ENCODE measurements around the gene DVL1. TPM values are rescaled to one million over a fixed set of nuclear protein-coding genes. Genes with fewer than 3 reads are reported as not detected.

The DVL1 gene
- total and polyA plus RNA-seq, 2 of the 13 experiments (the other 11 are each of a cell fraction or from before 2014, with no cell fraction given) = 30.8 to 60.4 TPM

DNA sequence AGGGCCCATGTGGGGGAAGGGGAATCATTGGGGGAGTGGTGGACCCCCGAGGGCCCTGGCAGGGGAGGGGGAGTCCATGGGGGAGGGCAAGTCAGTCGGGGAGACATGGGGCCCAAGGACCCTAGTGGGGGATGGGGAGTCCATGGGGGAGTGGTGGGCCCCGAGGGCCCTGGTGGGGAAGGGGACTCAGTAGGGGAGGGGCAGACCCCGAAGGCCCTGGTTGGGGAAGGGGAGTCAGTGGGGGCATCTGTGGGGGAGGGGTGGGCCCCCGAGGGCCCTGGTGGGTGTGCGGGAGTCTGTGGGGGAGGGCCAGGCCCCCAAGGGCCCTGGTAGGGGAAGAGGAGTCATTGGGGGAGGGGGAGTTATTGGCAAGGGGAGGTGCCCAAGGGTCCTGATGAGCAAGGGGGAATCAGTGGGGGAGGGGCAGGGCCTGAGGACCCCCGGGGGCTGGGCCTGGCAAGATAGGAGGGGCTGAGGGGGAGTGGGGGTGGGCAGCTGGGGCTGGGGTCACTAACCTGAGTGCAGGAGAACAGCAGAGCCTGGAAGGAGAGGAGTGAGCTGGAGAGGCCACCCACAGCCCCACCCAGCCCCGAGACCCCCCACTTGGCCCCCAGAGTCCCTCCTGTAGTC lies 7.1 kb upstream of the DVL1 start:
- TF ChIP-seq, protein P1, sequence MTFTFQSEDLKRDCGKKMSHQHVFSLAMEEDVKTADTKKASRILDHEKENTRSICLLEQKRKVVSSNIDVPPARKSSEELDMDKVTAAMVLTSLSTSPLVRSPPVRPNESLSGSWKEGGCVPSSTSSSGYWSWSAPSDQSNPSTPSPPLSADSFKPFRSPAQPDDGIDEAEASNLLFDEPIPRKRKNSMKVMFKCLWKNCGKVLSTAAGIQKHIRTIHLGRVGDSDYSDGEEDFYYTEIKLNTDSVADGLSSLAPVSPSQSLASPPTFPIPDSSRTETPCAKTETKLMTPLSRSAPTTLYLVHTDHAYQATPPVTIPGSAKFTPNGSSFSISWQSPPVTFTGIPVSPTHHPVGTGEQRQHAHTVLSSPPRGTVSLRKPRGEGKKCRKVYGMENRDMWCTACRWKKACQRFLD (CRISPR knock-in tag; IDR thresholded peaks at IDR 0.05; ENCODE audit: borderline replicate concordance) = no peak
- no peak for TF ChIP-seq ZNF329 (CRISPR knock-in tag; IDR thresholded peaks at IDR 0.05; ENCODE audit: low read depth)
- no peak for TF ChIP-seq KLF9 (CRISPR knock-in tag; IDR thresholded peaks at IDR 0.05; ENCODE audit: low read depth)
- no peak for TF ChIP-seq TMF1 (CRISPR knock-in tag; IDR thresholded peaks at IDR 0.05; ENCODE audit: low read depth)
- no peak for TF ChIP-seq MZF1 (CRISPR knock-in tag; IDR thresholded peaks at IDR 0.05; ENCODE audit: borderline replicate concordance)
- TF ChIP-seq CBX5 (CRISPR knock-in tag; IDR thresholded peaks at IDR 0.05; ENCODE audit: borderline replicate concordance) = no peak
- TF ChIP-seq JUND (CRISPR knock-in tag; IDR thresholded peaks at IDR 0.05) = no peak
- TF ChIP-seq NFYB (CRISPR knock-in tag; IDR thresholded peaks at IDR 0.05) = no peak
- TF ChIP-seq ZNF333 (CRISPR knock-in tag; IDR thresholded peaks at IDR 0.05; ENCODE audit: borderline replicate concordance) = no peak
- TF ChIP-seq ZFP41 (CRISPR knock-in tag; IDR thresholded peaks at IDR 0.05; ENCODE audit: borderline replicate concordance) = no peak
- no peak for TF ChIP-seq KDM5B (CRISPR knock-in tag; IDR thresholded peaks at IDR 0.05; ENCODE audit: borderline replicate concordance)
- TF ChIP-seq, protein P2, sequence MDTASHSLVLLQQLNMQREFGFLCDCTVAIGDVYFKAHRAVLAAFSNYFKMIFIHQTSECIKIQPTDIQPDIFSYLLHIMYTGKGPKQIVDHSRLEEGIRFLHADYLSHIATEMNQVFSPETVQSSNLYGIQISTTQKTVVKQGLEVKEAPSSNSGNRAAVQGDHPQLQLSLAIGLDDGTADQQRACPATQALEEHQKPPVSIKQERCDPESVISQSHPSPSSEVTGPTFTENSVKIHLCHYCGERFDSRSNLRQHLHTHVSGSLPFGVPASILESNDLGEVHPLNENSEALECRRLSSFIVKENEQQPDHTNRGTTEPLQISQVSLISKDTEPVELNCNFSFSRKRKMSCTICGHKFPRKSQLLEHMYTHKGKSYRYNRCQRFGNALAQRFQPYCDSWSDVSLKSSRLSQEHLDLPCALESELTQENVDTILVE (CRISPR knock-in tag; IDR thresholded peaks at IDR 0.05) = no peak
- TF ChIP-seq, protein P3, sequence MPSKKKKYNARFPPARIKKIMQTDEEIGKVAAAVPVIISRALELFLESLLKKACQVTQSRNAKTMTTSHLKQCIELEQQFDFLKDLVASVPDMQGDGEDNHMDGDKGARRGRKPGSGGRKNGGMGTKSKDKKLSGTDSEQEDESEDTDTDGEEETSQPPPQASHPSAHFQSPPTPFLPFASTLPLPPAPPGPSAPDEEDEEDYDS (CRISPR knock-in tag; IDR thresholded peaks at IDR 0.05) = no peak
- no peak for DNase-seq (ENCODE audit: low spot score)
- peaks cover 60% of the 10 kb centered on the region for H3K4me1 ChIP-seq (ENCODE audit: insufficient read depth, low read length)
- peaks cover 4% of the 10 kb centered on the region for H3K79me2 ChIP-seq (ENCODE audit: insufficient read depth, low read length)
- H3K4me3 ChIP-seq (replicated peaks in 1 of 3; ENCODE audit: insufficient read depth in 1 of 3, low read depth in 2 of 3, low read length in 3 of 3) = peak overlapping the region; percentile 69 to 74 (median 71); a peak in 4 of 6 replicates
- no peak for FAIRE-seq
- in situ Hi-C loops (cut with HindIII; ENCODE audit: extremely low pct_ligation_motif_present, low pct_unique_long_range_greater_than_20kb) = no loop called here
- ATAC-seq = no peak
- peak overlapping the region; percentile 92 for H3K4me2 ChIP-seq (ENCODE audit: low read depth, low read length)
- no peaks in the 10 kb centered on the region for H3K9me3 ChIP-seq (ENCODE audit: low read length)
- no TSS peak for BruUV-seq (replicated peaks)
- no peaks in the 10 kb centered on the region for H3K27me3 ChIP-seq (ENCODE audit: control insufficient read depth in 1 of 2, insufficient read depth in 2 of 2, low read length in 2 of 2)
- H2AFZ ChIP-seq (ENCODE audit: low read length) = no peak overlapping the region
- ChIA-PET CTCF (ENCODE audit: low intra/inter-chr PET ratio, low total read pairs) (no interaction called here), POLR2A (no interaction called here)
- no peak overlapping the region for H3K27ac ChIP-seq (ENCODE audit: extremely low read length, insufficient read depth, low read length)
- 67% methylated on average over 8 of the region's 8 CpGs for WGBS (ENCODE audit: low lambda C conversion rate)
- no peaks in the 10 kb centered on the region for H3K36me3 ChIP-seq (replicated peaks in 1 of 2; ENCODE audit: control insufficient read depth in 1 of 2, insufficient read depth in 2 of 2, low read length in 2 of 2)
- peak overlapping the region; percentile 80; the same call in 1 of the 2 replicates for H3K9ac ChIP-seq (ENCODE audit: insufficient read depth, low read depth, low read length)
- intact Hi-C loops (cut with micrococcal nuclease; ENCODE audit: unreplicated experiment) = no loop called here
- no peaks in the 10 kb centered on the region for H4K20me1 ChIP-seq (ENCODE audit: insufficient read depth, low read length)

Data from HepG2 (cell line).